Measurements from ENCODE around the gene WBP1. TPM values are rescaled to one million over a fixed set of nuclear protein-coding genes. Genes with fewer than 3 reads are reported as not detected.
"Not testable (repeated sequence)": the region's sequence is repeated elsewhere in the genome, so short reads cannot be mapped to it uniquely, and the experiment has no call there.

The WBP1 gene
- 18.5 TPM for total RNA-seq

GRCh38 chr2:74458132-74458937 is at the start of gene WBP1:
TSS of gene WBP1 (plus strand) at chr2:74458438. CDS start at chr2:74458603, 165 bp downstream.
- Histone ChIP-seq H3K4me3 (ENCODE audit: low read length) (peak within 1 kb of the TSS; percentile 75), H3K9me3 (ENCODE audit: low read depth, low read length) (no peaks in the 10 kb centered on the region), H3K4me1 (ENCODE audit: insufficient read depth, low read length) (peaks cover 41% of the 10 kb centered on the region), H3K27me3 (ENCODE audit: insufficient read depth, low read length) (no peaks in the 10 kb centered on the region)

- Histone ChIP-seq H3K4me3 (ENCODE audit: low read length) (no peak overlapping the region), H3K9me3 (ENCODE audit: low read depth, low read length) (no peaks in the 10 kb centered on the region), H3K27me3 (ENCODE audit: insufficient read depth, low read length) (no peaks in the 10 kb centered on the region), H3K4me1 (ENCODE audit: insufficient read depth, low read length) (peaks cover 32% of the 10 kb centered on the region)
Measured at GRCh38 chr2:74413001-74413698, 45.1 kb upstream of the WBP1 start.

DNA sequence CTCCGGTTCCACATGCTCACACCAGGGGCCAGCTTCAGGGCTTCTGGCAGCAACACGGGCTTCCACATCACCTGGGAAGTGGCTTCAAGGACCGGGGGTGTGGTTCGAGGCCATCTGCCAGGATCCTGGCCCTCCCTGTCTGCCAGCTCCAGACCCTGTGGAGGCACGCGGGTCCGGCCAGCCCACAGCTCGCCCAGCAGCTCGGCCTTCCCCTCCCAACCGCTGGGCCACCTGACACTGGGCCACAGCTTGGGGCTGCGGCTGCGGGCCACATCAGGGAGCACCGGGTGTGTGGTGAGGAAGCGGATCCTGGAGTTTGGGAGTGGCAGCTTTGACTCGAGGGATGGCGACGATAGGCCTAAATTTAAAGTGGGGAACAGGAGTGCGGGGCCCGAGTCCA is 43.8 kb upstream of the WBP1 start:
- H3K4me3 ChIP-seq (ENCODE audit: low read length): peak overlapping the region; percentile 38
- peaks cover 36% of the 10 kb centered on the region for H3K4me1 ChIP-seq (ENCODE audit: insufficient read depth, low read length)

GRCh38 chr2:74414881-74415761 is 43.1 kb upstream of the WBP1 start:
- Histone ChIP-seq H3K9me3 (ENCODE audit: low read depth, low read length) (no peaks in the 10 kb centered on the region), H3K4me3 (ENCODE audit: low read length) (peak overlapping the region; percentile 38), H3K4me1 (ENCODE audit: insufficient read depth, low read length) (peaks cover 40% of the 10 kb centered on the region), H3K27me3 (ENCODE audit: insufficient read depth, low read length) (no peaks in the 10 kb centered on the region)

More for the DNA sequence above, 43.8 kb upstream of the WBP1 start:
- no peaks in the 10 kb centered on the region for H3K27me3 ChIP-seq (ENCODE audit: insufficient read depth, low read length)
- no peaks in the 10 kb centered on the region for H3K9me3 ChIP-seq (ENCODE audit: low read depth, low read length)

GRCh38 chr2:74415762-74416395 is 42.4 kb upstream of the WBP1 start:
- no peaks in the 10 kb centered on the region for H3K27me3 ChIP-seq (ENCODE audit: insufficient read depth, low read length)
- no peaks in the 10 kb centered on the region for H3K9me3 ChIP-seq (ENCODE audit: low read depth, low read length)
- H3K4me3 ChIP-seq (ENCODE audit: low read length): peak overlapping the region; percentile 38
- H3K4me1 ChIP-seq (ENCODE audit: insufficient read depth, low read length): peaks cover 47% of the 10 kb centered on the region

GRCh38 chr2:74416778-74417177 is 41.5 kb upstream of the WBP1 start:
- Histone ChIP-seq H3K4me1 (ENCODE audit: insufficient read depth, low read length) (peaks cover 54% of the 10 kb centered on the region), H3K27me3 (ENCODE audit: insufficient read depth, low read length) (no peaks in the 10 kb centered on the region), H3K9me3 (ENCODE audit: low read depth, low read length) (no peaks in the 10 kb centered on the region), H3K4me3 (ENCODE audit: low read length) (no peak overlapping the region)

DNA sequence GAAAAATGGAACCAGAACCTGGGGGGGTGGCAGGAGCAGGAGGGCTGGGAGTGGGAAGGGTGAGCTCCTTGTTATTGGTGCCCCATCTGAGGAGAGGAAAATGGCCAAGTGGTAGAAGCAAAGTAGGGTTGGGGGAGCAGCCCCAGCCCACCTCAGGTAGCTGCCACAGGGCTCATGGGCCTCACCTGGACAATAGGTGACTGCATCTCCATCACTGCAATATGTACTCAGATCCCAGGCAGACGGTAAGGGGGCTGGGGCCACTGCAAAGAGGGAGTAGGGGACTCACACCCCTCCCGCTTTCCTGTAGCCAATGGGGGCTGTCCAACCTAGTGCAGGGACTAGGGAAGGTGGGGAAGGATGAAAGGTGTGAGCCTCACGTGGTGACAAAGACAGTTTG is 41.0 kb upstream of the WBP1 start:
- Histone ChIP-seq H3K27me3 (ENCODE audit: insufficient read depth, low read length) (no peaks in the 10 kb centered on the region), H3K9me3 (ENCODE audit: low read depth, low read length) (no peaks in the 10 kb centered on the region), H3K4me3 (ENCODE audit: low read length) (no peak overlapping the region), H3K4me1 (ENCODE audit: insufficient read depth, low read length) (peaks cover 58% of the 10 kb centered on the region)

- Histone ChIP-seq H3K27me3 (ENCODE audit: insufficient read depth, low read length) (no peaks in the 10 kb centered on the region), H3K9me3 (ENCODE audit: low read depth, low read length) (no peaks in the 10 kb centered on the region), H3K4me3 (ENCODE audit: low read length) (no peak overlapping the region), H3K4me1 (ENCODE audit: insufficient read depth, low read length) (peaks cover 60% of the 10 kb centered on the region)
Measured at GRCh38 chr2:74417763-74418162, 40.5 kb upstream of the WBP1 start.

- H3K9me3 ChIP-seq (ENCODE audit: low read depth, low read length): no peaks in the 10 kb centered on the region
- H3K27me3 ChIP-seq (ENCODE audit: insufficient read depth, low read length): no peaks in the 10 kb centered on the region
- no peak overlapping the region for H3K4me3 ChIP-seq (ENCODE audit: low read length)
- H3K4me1 ChIP-seq (ENCODE audit: insufficient read depth, low read length): peaks cover 55% of the 10 kb centered on the region
Measured at GRCh38 chr2:74418312-74418711, 39.9 kb upstream of the WBP1 start.

DNA sequence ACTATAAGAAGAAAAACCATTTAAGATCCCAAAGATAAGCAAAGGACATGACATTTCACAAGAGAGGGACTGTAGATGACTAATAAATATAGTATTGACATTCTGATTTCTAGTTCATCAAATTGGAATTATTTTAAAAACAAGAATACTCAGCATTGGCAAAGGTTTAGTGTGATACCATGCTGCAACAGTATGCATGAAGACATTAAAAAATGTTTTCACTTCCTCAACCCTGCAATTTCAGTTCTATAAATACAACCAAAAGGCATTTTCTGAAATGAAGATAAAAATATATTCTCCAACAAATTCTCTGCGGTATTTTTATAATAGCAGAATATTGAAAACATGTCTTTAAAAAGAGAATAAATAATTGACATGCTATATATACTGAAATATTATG is 38.9 kb upstream of the WBP1 start:
- no peak overlapping the region for H3K4me3 ChIP-seq (ENCODE audit: low read length)
- no peaks in the 10 kb centered on the region for H3K9me3 ChIP-seq (ENCODE audit: low read depth, low read length)
- no peaks in the 10 kb centered on the region for H3K27me3 ChIP-seq (ENCODE audit: insufficient read depth, low read length)
- peaks cover 46% of the 10 kb centered on the region for H3K4me1 ChIP-seq (ENCODE audit: insufficient read depth, low read length)

- H3K4me1 ChIP-seq (ENCODE audit: insufficient read depth, low read length): peaks cover 39% of the 10 kb centered on the region
- no peaks in the 10 kb centered on the region for H3K27me3 ChIP-seq (ENCODE audit: insufficient read depth, low read length)
- H3K4me3 ChIP-seq (ENCODE audit: low read length): no peak overlapping the region
- H3K9me3 ChIP-seq (ENCODE audit: low read depth, low read length): no peaks in the 10 kb centered on the region
Measured at GRCh38 chr2:74420006-74420405, 38.2 kb upstream of the WBP1 start.

GRCh38 chr2:74420443-74421103 is 37.7 kb upstream of the WBP1 start:
- Histone ChIP-seq H3K4me3 (ENCODE audit: low read length) (peak overlapping the region; percentile 77), H3K4me1 (ENCODE audit: insufficient read depth, low read length) (peaks cover 34% of the 10 kb centered on the region)
- not testable (repeated sequence) for H3K27me3 ChIP-seq (ENCODE audit: insufficient read depth, low read length); H3K9me3 ChIP-seq (ENCODE audit: low read depth, low read length)

DNA sequence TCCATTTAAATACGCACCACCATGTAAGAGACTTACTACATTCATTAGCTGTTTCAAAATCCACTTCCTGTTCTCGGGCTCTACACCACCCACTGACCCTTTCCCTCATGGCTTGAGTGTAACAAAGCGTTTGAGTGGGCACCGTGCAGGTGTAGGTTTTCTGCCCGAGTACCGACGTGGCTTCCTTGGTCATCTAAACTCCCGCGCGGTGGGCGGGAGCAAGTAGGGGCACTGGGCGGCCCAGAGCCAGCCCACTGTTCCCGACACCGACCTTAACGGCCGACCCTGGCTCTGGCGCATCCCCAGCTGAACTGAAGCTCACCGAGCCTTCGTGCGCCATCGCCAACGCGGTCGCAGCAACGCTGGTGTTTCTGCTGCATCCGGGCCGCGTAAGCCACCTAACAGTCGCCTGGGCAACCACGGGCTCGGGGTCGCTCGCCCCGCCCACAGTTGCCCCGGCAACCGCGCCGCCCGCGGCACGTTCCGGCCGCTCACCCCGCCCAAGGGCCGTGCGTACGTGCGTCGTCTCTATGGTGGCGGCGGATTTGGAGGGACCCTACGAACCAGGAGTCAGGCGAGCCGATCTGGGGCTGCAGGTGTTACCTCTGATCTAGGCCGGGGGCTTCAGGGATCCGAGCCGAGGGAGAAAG is 36.9 kb upstream of the WBP1 start, which contains the start of the genes C2orf81 and WDR54:
C2orf81 (minus strand) TSS at position 399 of the 650 bp plus-strand sequence; CDS start at position 340, 59 bp downstream.
WDR54 (plus strand) TSS at position 510 of the 650 bp plus-strand sequence. CDS start 424 bp downstream, outside the sequence.
- Histone ChIP-seq H3K27me3 (ENCODE audit: insufficient read depth, low read length) (no peaks in the 10 kb centered on the region), H3K9me3 (ENCODE audit: low read depth, low read length) (no peaks in the 10 kb centered on the region), H3K4me3 (ENCODE audit: low read length) (peak within 1 kb of the TSS; percentile 77), H3K4me1 (ENCODE audit: insufficient read depth, low read length) (peaks cover 28% of the 10 kb centered on the region)
